Panc1 (cell line): ENCODE results near the gene APBB2. TPM values are rescaled to one million over a fixed set of nuclear protein-coding genes. Genes with fewer than 3 reads are reported as not detected.

Experiments
- ATAC-seq: fragments of 200-7000 bp; cut with Tn5 transposase; 2 replicates; pipeline ENCODE4 v1.9.1; 2020; ENCODE audit warnings: mild to moderate bottlenecking, moderate library complexity
- BruUV-seq: library from RNA; stranded (reverse); fragments of 400-500 nt; replicated peaks from 2 replicates; lab custom pipeline; 2021; lab: Mats Ljungman, UMichigan
- CTCF ChIA-PET: fragments of 300-600 bp; sonication (Branson Sonifier 250); formaldehyde crosslinking; loops from one replicate; lab custom pipeline; 2022; ENCODE audit warnings: antibody characterized with exemption; lab: Charles Lee
- POLR2A ChIA-PET: fragments of 300-600 bp; sonication (Branson Sonifier 250); formaldehyde crosslinking; loops from one replicate; lab custom pipeline; 2022; ENCODE audit warnings: antibody characterized with exemption; lab: Charles Lee
- DNase-seq: peaks from one replicate; pipeline ENCODE4 v3.0.0-alpha.2; 2010; ENCODE audit warnings: low read depth, low spot score
- H3K27ac ChIP-seq: 2 replicates; pipeline ENCODE4 v1.5.1; 2011; ENCODE audit warnings: mild to moderate bottlenecking, low read length, inconsistent platforms
- H3K27me3 ChIP-seq: fragments of 200-500 bp; sonication (Bioruptor generic); 2 replicates; pipeline ENCODE4 v1.6.0; 2014; ENCODE audit warnings: low read length, inconsistent platforms; ENCODE audit not compliant: control insufficient read depth, insufficient read depth
- H3K36me3 ChIP-seq: fragments of 200-500 bp; sonication (Bioruptor generic); 2 replicates; pipeline ENCODE4 v1.5.1; 2014; ENCODE audit warnings: inconsistent platforms, mild to moderate bottlenecking, low read length, moderate library complexity; ENCODE audit not compliant: control insufficient read depth, insufficient read depth
- H3K4me1 ChIP-seq: 2 replicates; pipeline ENCODE4 v1.5.1; 2011; ENCODE audit warnings: inconsistent platforms, mild to moderate bottlenecking, low read length, moderate library complexity; ENCODE audit not compliant: control insufficient read depth, insufficient read depth
- H3K4me3 ChIP-seq, 2 experiments: 2 replicates each; pipeline ENCODE4 v1.5.1; 2011 to 2012; ENCODE audit warnings: low read depth in 2 of 2, low read length in 2 of 2, mild to moderate bottlenecking in 2 of 2, inconsistent platforms in 1 of 2, moderate library complexity in 1 of 2
- H3K9me3 ChIP-seq: fragments of 200-500 bp; sonication (Bioruptor generic); 2 replicates; pipeline ENCODE4 v1.5.1; 2014; ENCODE audit warnings: low read depth, mild to moderate bottlenecking, inconsistent platforms, low read length, moderate library complexity; ENCODE audit not compliant: control insufficient read depth, insufficient read depth
- CTCF ChIP-seq: fragments of 450-650 bp; IDR thresholded peaks from 2 replicates; pipeline ENCODE4 v1.5.1; 2017; ENCODE audit warnings: mild to moderate bottlenecking
- POLR2AphosphoS5 ChIP-seq: IDR thresholded peaks from 2 replicates; pipeline ENCODE4 v1.6.1; 2012; ENCODE audit warnings: mild to moderate bottlenecking, low read depth, low read length, moderate library complexity
- REST ChIP-seq, 2 experiments: IDR thresholded peaks; 2 replicates each; pipeline ENCODE4 v1.6.1; 2011 to 2012; ENCODE audit warnings: low read depth in 2 of 2, control low read depth in 1 of 2, low read length in 1 of 2, mild to moderate bottlenecking in 1 of 2, moderate library complexity in 1 of 2; ENCODE audit not compliant: insufficient read depth in 1 of 2
- SIN3A ChIP-seq: IDR thresholded peaks from 2 replicates; pipeline ENCODE4 v1.6.1; 2012; ENCODE audit warnings: low read depth, mild to moderate bottlenecking, low read length, moderate library complexity, borderline replicate concordance; ENCODE audit not compliant: insufficient read depth
- TCF7L2 ChIP-seq: IDR thresholded peaks from 2 replicates; pipeline ENCODE4 v1.6.1; 2011; ENCODE audit warnings: mild to moderate bottlenecking, low read depth, low read length, inconsistent platforms
- in situ Hi-C: cut with HindIII; loops from 2 replicates; pipeline ENCODE4 v1.10.0; 2016; ENCODE audit warnings: low sequenced_read_pairs, low pct_unique_long_range_greater_than_20kb
- intact Hi-C: fragments of 100-400 bp; cut with micrococcal nuclease; formaldehyde crosslinking; loops from one replicate; pipeline ENCODE4 v1.10.0; 2022; ENCODE audit not compliant: unreplicated experiment
- total RNA-seq: library from RNA; stranded (reverse); gene quantifications from one replicate; pipeline ENCODE4 v1.2.1, GENCODE V29; 2021; ENCODE audit not compliant: unreplicated experiment

The APBB2 gene
- total RNA-seq, 1 experiment from 2014 or later = 27.1 TPM

DNA sequence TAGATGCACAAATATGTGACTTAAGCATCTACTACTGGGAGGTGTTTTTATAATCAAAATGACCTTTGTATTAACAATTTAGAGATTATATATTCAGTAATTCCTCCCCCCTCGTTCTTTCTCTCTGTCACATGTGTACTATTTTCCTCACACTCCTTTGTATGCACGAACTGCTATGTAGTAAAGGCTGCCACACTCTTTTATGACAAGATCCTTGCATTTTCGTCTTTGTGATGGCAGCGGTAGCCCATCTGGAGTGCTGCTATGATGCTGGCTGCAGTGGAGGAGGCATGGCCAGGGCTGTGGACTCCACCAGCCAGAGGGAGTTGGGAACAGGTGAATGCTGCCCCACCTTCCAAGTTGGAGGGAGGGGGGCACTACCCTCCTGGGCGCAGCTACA, 248.3 kb downstream of the APBB2 start:
- ChIA-PET POLR2A (no interaction called here), CTCF (no interaction called here)
- no peaks in the 10 kb centered on the region for H3K9me3 ChIP-seq
- no peaks in the 10 kb centered on the region for H3K27me3 ChIP-seq
- H3K27ac ChIP-seq = no peak overlapping the region
- H3K36me3 ChIP-seq = no peaks in the 10 kb centered on the region
- DNase-seq = no peak
- in situ Hi-C loops (no loop called here), intact Hi-C loops (no loop called here)
- BruUV-seq = no TSS peak
- H3K4me3 ChIP-seq = no peak overlapping the region
- ATAC-seq = no peak
- TF ChIP-seq REST (IDR thresholded peaks at IDR 0.05; ENCODE audit: insufficient read depth in 1 of 2, low read depth in 2 of 2, low read length in 1 of 2) = no peak
- no peak for TF ChIP-seq TCF7L2
- no peak for TF ChIP-seq CTCF
- no peak for TF ChIP-seq POLR2AphosphoS5
- TF ChIP-seq SIN3A = no peak
- H3K4me1 ChIP-seq = no peaks in the 10 kb centered on the region

DNA sequence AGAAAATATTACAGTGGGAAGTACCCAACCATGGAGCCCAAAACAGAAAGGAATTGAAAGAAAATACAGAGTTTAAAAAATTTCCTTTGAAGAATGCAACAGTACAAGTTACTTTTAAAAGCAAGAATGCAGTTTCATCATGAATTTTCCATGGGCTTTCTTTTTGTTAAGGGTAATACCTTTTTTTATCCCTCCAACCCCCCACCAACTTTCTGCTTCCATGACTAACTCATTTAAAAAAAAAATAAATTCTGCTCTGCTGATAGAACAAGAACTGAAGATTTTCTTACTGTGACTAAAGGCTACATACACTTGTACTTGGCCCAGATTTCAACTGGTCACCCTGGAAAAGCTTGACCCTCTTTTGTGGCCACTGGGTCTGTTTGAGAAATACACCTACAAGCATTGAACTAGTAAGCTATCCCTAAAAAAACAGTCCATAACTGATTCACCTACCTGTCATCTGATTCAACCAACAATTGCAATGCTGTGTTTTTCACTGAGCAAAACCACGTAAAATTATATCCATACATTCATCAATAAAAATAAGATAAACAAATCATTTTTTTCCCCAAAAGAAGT, 250.4 kb downstream of the APBB2 start:
- Histone ChIP-seq H3K27me3 (no peaks in the 10 kb centered on the region), H3K27ac (no peak overlapping the region), H3K9me3 (no peaks in the 10 kb centered on the region), H3K4me1 (no peaks in the 10 kb centered on the region), H3K36me3 (no peaks in the 10 kb centered on the region), H3K4me3 (no peak overlapping the region)
- ChIA-PET CTCF (no interaction called here), POLR2A (no interaction called here)
- no peak for TF ChIP-seq TCF7L2
- no peak for TF ChIP-seq SIN3A
- no peak for TF ChIP-seq REST (IDR thresholded peaks at IDR 0.05; ENCODE audit: insufficient read depth in 1 of 2, low read depth in 2 of 2, low read length in 1 of 2)
- no peak for TF ChIP-seq CTCF
- no peak for TF ChIP-seq POLR2AphosphoS5
- DNase-seq (no peak), ATAC-seq (no peak)
- in situ Hi-C loops = no loop called here
- intact Hi-C loops = no loop called here
- no TSS peak for BruUV-seq
